Breast epithelium (tissue), 3 donors: ENCODE results near the gene GNPTG.
A peak's percentile ranks its signal among the peaks of the same experiment; 100 is the strongest.

ENCODE experiments used
- CTCF ChIP-seq, 3 donors: fragments of 450-650 bp; IDR thresholded peaks; one replicate each; pipeline ENCODE4 v1.5.1; 2016 to 2017; ENCODE audit warnings: antibody characterized with exemption in 3 of 3, mild to moderate bottlenecking in 3 of 3, moderate library complexity in 3 of 3
- POLR2AphosphoS5 ChIP-seq, 3 donors: sonication (generic); formaldehyde crosslinking; IDR thresholded peaks; one replicate each; pipeline ENCODE4 v1.6.1; 2017; ENCODE audit warnings: antibody characterized with exemption in 3 of 3

- TF ChIP-seq CTCF (IDR thresholded peaks at IDR 0.05) (no peak), POLR2AphosphoS5 (IDR thresholded peaks at IDR 0.05) (peak in 2 of 3 donors; percentile 49 to 51)
Measured at GRCh38 chr16:1378804-1379303, 27.1 kb downstream of the GNPTG start.
